GM18508 (cell line): ENCODE data around the gene RGS11.
"Not testable (repeated sequence)": the region's sequence is repeated elsewhere in the genome, so short reads cannot be mapped to it uniquely, and the experiment has no call there.

Experiments
- ATAC-seq: cut with Tn5 transposase; IDR thresholded peaks from one replicate; pipeline ENCODE4 v1.9.1; 2021; ENCODE audit warnings: moderate number of reproducible peaks; ENCODE audit not compliant: insufficient read depth, unreplicated experiment

RGS11 gene

DNA sequence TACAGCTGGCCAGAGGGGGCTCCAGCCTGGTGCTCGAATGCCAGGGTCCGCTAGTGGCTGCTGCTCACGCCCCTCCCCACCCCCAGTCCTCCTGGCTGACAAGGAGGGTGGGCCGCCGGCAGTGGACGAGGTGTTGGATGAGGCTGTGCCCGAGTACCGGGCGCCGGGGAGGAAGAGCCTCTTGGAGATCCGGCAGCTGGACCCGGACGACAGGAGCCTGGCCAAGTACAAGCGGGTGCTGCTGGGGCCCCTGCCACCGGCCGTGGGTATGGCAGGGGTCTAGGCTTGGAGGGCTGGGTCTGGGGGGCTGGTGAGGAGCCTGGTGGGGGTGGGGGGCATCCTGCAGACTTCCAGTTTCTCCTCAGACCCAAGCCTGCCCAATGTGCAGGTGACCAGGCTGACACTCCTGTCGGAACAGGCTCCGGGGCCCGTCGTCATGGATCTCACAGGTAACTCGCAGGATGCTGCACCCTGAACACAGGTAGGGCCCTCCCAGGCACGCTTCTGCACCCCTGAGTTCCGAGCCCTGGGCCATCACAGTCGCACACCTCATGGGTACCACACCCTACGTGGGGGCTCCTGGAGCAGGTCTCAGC, 6.0 kb upstream of the RGS11 start:
- no peak for ATAC-seq

DNA sequence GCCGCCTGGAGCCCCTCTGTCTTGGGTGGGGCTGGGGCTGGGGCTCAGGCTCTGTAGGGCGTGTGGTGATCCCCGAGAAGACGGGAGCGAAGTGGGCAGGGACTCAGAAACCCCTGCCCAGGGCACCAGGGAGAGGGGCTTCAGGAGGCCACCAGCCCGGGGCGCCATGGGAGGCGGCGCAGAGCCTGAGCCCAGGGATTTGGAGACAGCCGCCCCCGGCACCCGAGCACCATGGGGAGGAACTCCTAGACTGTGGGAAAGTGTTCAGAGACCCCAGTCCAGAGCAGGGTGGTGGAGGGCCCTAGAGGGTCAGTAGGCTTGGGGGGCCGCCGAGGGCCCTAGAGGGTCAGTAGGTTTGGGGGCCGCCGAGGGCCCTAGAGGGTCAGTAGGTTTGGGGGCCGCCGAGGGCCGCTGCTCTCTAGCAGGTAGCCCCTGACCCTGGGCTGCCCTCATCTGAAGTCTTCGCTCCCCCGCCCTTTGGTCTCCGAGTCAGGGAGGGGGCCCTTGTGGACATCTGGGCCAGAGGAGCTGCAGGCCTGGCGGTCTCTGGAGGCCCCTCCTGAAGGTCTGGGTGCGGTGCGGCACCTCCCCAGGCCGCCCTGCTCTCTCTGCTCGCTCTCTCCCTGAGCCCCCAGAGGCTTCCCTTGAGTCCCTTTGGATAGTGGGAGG, 5.4 kb upstream of the RGS11 start:
- no peak for ATAC-seq

DNA sequence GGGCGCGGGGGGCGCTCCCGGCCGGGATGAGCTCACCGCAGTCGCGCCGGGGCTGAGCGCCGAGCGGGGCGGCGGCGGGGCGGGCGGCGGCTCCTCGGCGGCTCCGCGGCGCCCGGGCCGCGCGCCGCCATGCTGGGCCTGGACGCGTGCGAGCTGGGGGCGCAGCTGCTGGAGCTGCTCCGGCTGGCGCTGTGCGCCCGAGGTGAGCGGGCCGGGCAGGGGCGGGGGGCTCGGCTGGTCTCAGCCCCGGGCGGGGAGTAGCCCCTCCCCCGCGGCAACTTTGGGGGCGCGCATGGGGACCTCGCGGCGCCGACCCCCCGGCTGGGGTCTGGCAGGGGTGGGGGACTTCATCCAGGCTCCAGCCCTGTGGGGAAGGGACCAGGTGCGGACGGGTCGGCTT, 4.8 kb upstream of the RGS11 start, which contains the start of gene ARHGDIG:
Gene ARHGDIG (plus strand): TSS at position 40 of the 400 bp plus-strand sequence. CDS start 90 bp downstream, at position 130.
- no peak for ATAC-seq

DNA sequence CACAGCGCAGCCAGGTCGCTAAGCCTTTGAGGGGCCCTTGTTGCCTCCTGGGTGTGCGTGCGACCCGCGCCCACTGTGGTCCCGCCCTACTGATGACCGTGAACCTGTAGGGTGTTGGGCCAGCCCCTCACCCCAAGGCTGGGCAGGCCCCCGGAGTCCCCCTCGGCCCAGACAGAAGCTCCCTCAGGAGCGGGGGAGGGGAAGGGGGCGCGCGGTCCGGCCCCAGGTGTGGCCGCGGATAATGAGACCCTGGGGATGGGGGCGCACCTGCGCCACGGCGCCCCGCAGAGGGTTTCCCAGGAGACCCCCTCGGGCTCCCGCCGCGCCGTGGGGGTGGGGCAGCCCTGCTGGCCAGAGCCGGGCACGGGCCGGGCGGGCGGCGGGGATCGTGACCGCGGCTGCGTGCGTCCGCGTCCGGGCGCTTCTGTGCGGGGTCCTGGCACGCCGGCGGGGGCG, 4.3 kb upstream of the RGS11 start:
- ATAC-seq: no peak

DNA sequence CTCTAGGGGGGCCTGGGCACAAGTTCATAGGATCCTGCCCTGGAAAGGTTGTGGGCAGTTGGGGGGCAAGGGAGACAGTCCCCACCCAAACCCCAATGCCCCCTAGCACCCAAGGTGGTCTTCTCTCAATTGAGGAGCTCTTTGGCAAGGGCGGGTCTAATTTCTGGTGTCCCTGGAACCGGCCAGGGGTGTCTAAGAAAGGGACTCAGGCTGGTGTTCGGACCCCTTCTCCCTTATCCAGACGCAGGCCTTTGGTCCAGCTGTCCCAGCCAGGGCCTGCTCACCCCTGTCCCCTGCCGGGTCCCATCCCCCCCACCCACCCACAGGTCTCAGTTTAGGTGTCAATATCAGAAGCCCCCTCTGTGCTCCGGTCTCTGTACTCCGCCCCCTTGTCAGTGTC, 3.8 kb upstream of the RGS11 start:
- no peak for ATAC-seq

DNA sequence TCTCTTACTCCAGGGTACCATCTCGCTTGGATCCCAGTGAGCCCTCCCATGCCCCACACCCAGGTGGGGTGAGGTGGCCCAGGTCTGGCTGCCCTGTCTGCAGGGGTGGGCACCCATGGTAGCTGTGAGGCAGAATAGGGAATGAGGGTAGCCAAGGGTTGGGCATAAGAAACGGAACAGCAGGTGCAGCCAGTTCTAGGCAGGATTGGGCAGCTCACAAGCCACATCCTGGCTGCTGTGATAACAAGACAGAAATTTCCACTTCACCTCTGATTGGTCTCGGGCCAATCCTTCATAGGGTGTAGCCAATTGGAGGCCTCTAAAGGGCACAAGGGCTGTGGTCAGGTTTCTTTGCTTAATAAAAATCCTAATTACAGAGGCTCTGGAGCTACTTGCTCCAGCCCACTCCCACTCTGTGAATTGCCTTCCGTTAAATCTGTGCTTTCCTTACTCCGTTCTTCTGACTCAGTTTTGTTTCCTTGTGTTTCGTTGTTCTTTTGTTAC, 3.2 kb upstream of the RGS11 start:
- ATAC-seq: no peak

DNA sequence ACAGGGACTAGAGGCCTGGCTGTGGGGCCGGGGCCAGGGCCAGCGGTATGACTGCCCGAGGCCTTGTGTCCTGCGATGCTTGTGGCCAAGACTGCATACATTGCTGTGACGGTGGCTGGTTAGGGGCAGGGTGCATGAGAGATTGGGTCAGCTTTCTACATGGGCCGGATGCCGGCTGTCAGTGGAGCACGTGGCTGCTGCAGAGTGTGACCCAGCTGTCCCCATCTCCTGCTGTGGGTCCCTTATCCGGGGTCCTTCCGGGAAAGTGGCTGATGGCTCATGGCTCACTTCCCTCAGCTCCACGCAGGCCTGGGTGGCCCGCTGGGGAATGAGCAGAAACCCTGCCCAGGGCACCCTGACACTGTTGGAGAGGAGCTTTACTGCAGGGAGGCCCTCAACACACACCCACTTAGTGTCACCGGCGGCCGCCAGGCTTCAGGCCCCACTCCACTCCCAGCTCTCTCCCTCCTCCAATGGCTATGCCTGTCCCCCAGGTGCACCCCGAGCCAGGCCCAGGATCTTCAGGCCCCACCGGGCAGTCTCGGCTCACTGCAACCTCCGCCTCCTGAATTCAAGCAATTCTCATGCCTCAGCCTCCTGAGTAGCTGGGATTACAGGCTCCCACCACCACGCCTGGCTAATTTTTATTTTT, 808 bp upstream of the RGS11 start:
- no peak for ATAC-seq

DNA sequence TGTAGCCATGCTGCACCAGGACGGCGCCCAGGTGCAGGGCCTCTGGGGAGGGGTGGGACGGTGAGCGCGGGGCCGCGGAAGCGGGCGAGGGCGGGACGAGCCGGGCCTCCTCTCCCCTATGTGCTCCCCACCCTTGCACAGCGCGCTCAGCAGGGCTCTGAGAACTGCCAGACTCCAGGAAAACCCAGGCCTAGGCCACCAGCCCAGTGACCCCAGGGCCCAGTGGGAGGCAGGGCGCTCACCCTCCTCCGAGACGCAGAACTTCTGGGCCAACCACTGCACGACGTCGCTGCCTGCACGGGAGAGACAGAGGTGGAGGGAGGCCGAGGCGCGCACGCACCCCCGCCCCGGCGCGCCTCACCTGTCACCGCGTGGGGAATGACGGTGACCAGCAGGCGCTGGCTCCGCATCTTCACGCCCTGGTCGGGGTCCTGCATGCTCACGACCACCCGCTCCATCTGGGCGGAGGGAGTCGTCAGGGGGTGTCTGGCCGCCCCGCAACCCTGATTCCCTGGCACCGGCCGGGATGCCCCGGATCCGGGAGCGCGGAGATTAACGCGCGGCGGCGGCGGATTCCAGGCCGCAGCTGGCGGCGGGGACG, 603 bp downstream of the RGS11 start:
- no peak for ATAC-seq

DNA sequence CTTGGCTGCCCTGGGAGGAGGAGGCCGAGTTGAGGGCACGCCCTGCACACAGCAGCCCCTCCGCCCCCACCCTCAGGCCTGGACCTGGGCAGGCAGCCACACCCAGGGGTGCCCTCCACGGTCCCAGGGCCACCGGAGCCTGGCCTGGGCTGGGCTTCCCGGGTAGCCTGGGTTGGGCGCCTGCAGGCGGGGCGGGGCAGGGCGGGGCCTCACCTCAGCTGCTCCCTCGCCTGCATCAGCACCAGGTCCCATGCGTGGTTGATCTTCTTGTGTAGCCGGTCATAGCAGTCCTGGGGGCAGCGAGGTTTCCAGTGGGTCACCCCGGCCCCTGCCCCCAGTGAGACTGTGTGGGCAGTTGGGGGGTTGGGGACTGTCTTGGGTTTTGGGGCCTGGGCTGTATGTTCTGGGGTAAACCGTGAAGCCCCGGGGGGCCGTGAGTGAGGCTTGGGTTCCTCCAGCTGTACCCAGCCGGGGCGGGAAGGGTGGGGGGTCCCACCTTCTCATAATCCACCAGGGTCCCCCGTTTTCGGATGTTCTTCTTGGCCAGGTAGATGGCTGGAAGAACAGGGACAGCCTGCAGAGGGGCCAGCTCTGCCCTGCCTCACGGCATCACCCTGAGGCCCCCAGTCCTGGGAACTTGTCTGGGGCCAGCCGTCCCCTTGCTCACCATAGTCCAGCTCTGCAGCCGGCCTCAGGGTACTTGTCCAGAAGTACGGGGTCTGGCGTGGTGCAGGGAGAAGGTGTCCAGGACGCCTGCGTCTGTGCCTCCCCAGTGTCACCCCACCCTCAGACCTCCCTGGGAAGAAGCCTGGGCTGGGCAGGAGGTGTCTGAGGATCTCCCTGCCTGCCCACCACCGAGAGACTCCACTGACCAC, 2.0 kb downstream of the RGS11 start:
- ATAC-seq: no peak

DNA sequence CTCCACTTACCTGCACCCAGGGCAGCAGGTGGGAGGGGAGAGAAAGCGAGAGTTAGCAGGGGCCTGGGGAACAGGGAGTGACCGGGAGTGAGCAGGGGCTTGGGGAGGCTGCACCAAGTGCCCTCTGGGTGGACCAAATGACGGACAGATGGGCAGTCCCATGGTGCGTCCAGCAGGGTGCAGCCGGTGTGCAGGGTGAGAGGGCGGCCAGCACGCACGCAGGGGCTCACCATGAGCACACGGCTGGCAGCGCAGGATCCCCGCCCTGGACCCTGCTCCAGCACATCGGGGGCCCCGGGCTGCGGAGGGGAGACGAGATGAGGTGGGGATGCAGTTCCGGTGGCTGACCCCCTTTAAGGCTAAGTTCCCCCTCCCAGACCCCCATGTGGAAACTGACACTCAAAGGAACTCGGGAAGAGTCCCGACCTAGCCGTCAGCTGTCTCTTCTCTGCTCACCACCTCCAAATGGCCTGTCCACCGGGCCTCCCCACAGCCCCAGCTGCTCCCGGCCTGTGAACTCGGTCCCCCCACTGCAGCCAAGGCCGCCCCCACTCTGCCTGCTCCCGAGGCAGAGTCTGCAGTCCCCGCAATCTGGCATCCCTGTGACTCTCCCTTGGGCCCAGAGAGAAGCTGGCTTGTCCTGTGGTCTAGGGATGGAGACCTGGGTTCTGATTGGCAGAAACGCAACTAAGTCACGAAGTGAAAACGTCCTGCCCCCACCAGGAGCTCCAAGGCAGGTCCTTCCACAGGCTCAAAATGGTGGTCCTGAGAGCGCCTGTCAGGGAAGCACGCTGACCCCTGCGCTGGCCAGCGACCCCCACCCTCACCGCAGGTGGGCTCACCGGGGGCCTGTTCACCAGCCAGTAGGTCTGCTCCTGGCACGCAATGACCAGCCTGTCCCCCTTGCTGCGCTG, 2.9 kb downstream of the RGS11 start:
- ATAC-seq: no peak

DNA sequence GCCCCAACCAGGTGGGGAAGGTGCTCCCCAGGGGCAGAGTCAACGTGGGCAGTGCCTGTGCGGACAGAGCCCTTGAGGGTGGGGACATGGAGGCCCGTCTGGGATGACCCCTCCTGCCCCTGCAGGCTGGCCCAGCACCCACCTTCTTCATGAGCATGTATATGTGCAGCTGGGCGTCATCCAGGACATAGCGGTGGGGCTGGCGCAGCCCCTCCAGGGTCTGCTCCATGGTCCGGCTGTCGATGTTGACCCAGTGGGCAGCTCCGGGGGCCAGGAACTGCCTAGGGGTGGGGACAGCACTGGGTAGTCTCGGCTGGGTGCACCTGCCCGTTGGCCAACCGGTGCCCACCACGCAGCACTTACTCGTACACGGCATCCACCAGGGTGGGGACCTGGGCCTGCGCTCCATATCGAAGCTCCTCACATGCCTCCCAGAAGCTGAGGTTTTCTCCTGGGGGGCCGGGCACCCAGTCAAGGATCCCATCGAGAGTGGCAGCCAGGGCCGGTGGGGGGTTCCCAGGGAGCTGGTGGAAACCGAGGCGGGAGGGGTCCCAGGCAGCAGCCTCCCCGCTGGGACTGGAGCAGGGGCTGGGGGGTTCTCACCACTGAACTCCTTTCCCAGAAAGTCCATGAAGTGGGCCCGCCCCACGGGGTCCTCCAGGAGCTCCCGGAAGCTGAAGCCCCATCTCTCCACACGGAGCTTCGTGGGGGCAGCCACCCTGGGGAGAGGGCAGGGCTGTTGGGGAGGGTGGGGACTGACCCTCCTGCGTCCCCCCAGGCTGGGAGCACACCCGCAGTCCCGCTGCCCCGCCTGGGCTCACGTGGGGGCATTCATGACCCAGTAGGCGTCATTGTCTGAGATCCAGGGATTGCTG, 5.1 kb downstream of the RGS11 start:
- no peak for ATAC-seq

DNA sequence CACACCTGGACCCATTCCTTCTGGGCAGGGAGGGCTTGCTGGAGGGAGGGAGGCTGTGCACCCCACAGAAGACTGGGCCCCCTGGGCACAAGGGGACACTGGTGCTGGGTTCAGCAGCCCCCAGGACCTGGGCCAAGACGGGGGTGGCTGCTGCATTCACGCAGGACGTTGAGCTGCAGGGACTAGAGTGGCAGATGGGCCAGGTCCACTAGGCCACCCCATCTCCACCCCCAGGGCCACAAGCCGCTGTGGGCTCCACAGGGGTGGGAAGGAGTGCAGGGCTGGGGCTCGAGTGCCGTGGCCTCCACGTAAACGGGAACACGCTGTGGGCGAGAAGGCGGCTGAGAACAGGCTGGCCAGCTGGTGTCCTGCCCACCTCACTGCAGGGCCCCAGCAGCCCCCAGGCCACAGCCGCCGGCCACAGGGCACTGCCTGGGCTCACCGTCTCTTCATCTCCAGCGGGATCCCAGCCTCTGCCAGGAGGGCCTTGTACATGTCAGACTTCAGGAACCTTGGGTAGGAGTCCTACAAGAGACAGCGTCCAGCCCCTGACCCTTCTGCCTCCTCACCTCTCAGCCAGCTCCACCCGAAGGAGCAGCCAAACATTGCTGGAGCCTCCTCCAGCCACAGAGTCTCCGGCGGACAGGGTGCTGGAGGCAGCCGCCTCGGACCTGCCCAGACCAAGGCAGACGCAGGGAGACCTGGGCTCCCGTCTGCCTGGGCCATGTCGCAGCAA, 6.5 kb downstream of the RGS11 start:
- no peak for ATAC-seq

DNA sequence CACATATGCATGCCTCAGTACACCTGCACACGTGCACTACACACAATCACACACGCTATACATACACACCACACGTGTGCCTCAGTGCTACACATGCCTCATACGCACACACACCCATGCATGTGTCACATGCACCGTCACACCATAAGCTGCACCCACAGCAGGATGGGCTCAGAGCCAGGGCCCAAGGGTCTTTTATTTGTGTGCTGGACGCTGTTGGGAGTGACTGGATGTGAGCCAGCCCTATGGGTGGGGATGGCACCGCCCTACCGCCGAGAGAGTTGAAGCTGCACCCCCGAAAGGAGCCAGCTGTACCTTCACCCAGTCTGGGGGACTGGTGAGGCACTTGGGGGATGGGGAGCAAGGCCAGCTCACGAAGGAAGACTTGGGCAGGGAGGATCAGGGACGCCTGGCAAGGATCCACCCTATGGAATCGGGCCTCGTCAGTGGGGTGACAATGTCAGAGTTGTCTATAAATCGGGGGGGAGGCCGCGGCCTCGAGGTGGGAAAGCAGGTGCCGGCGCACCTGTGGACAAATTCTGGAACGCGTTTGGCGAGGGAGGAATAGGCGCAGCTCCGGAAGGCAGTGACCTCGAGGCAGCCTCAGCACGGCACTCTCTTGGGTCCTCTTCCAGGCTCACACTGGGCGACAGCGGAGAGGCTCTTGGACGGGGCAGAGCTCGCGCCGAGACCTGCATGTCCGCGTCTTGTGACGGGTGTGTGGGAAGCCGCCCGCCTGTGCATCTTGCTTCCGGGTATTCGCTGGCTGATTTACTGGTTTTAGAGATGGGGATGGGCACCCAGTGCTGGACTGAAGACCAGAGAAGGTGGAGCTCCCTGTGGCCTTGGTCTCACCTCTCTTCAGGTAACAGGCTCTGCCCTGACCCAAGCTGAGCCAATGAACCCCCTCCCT, 7.3 kb downstream of the RGS11 start:
- no peak for ATAC-seq

DNA sequence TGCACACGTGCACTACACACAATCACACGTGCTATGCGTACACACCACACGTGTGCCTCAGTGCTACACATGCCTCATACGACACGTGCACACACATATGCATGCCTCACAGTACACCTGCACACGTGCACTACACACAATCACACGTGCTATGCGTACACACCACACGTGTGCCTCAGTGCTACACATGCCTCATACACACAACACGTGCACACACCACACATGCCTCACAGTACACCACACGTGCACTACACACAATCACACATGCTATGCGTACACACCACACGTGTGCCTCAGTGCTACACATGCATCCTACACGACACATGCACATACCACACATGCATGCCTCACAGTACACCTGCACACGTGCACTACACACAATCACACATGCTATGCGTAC, 8.2 kb downstream of the RGS11 start:
- not testable (repeated sequence) for ATAC-seq

DNA sequence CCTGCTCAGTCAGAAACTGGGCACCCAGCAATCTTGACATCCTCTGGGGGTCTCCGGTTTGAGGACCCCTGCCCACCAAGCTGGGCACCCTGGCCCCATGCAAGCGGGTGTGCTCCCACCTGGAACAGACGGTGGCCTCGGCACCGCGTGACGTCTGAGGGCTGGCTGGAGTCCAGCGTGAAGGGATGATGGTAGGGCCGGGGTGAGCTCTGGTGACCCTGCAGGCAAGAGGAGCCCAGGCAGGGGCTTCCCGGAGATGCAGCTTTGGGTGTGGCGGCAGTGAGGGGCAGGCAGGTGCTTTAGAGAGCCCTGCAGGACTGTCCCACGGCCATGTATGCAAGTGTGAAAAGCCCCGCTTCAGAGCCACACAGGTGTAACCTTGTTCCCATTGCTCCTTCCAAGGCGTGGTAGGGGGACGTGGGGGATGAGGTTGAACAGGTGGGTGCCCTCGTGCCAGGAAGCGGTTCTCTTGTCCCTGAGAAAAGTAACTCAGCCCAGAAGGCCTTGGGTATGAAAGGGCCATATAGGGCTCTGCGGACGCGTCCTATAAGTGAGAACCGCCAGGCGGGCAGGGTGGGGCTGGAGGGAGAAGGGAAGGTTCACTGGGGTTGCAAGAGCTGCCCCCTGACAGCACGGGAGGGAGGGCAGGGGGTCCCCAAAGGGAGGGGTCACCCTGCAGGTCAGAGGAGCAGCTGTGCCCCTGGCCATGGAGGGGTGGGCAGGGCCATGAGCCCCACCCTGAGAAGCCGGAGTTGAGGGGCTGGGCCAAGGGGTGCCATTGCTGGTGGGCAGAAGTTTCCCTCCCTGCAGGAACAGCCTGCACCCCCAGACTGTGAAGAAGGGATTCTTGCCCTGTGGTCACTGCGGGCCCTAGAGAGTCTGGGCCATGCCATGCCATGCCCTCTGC, 9.2 kb downstream of the RGS11 start:
- no peak for ATAC-seq
